ENCODE measurements around the gene HOXC13. TPM values are rescaled to one million over a fixed set of nuclear protein-coding genes. Genes with fewer than 3 reads are reported as not detected.
A peak's percentile ranks its signal among the peaks of the same experiment; 100 is the strongest.

The HOXC13 gene
- total RNA-seq, 1 experiment from 2014 or later, result 0.09 TPM

DNA sequence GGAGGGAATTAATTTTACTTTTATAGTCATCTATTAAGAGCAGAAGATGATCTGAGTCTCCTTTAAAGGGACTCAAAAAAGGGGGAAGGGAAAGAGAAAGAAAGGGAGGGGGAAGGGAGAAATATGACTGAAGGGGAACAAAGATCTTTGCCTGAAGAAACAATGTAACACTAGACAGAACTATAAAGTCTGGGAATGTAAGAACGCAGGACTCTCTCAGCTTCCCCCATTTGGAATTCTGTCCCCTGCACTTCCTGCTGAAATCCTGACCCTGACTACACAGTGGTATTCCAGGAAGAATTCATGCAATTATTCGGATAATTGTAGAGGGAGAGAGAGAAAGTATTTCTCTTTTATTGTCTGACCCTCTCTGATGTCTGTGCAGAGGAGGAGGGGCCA is 25.7 kb downstream of the HOXC13 start (continued):
- TF ChIP-seq ZSCAN18 (CRISPR knock-in tag; IDR thresholded peaks at IDR 0.05) (no peak), NFATC4 (CRISPR knock-in tag; IDR thresholded peaks at IDR 0.05) (no peak), GRHL2 (CRISPR knock-in tag; IDR thresholded peaks at IDR 0.05; ENCODE audit: insufficient replicate concordance, severe bottlenecking) (no peak), ZBTB21 (CRISPR knock-in tag; IDR thresholded peaks at IDR 0.05; ENCODE audit: borderline replicate concordance) (no peak), E2F5 (CRISPR knock-in tag; IDR thresholded peaks at IDR 0.05) (no peak)

DNA sequence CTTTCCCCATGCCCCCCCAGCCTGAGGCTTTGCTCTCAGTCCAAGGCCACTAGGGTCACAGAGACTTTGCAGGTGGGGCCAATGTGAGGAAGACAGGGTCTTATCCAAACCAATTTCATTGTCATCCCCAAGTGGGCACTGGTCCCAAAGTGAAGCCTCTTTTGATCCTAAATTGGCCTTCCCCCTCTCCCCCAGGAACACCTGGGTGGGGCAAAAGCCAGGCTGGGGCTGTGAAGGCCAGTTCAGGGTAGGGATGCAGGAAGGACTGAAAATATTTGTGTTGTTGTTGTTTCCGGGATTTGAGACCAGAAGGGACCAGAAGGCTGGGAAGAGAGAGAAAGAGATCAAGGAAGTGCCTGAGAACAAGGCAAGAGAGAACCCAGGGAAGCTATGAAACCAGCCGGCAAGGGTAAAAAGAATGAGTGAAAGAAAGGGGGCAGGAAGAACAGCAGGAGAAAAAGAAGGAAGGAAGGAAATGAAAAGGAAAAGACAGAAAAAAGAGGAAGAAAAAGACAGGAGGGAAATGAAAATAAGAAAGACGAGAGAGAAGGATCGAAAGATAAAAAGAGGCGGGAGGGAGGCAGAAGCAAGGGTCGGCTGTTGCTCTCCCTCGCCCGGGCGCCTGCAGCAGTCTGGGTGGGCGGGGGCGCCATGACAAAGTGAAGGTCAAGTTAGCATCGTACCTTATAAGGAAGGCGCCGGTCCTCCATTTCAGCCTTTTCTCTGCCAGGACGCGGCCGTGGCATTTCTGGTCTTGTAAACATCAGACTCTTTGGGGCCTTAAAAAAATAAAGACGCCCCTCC is 26.9 kb downstream of the HOXC13 start:
- Mint-ChIP-seq H3K4me3 (peak overlapping the region; percentile 7), H3K27ac (no peak overlapping the region), H3K9me3 (no peaks in the 10 kb centered on the region), H3K36me3 (no peaks in the 10 kb centered on the region), H3K27me3 (ENCODE audit: low read depth) (peaks cover 100% of the 10 kb centered on the region), H3K4me1 (peaks cover 20% of the 10 kb centered on the region)
- ChIA-PET POLR2A (interaction anchor here (1.0 kb wide), 1 partner anchor 26 kb away, joined by 3 read pairs; no protein-coding TSS in a partner anchor), CTCF (interaction anchor here (1.1 kb wide), 1 partner anchor 10 kb away, joined by 3 read pairs; no protein-coding TSS in a partner anchor)
- DNase-seq (ENCODE audit: low spot score), result peak; percentile 85
- ATAC-seq, result peak; percentile 65
- TF ChIP-seq ZNF512 (CRISPR knock-in tag; IDR thresholded peaks at IDR 0.05; ENCODE audit: borderline replicate concordance) (peak; percentile 99), NFE2L1 (CRISPR knock-in tag; IDR thresholded peaks at IDR 0.05) (no peak)

DNA sequence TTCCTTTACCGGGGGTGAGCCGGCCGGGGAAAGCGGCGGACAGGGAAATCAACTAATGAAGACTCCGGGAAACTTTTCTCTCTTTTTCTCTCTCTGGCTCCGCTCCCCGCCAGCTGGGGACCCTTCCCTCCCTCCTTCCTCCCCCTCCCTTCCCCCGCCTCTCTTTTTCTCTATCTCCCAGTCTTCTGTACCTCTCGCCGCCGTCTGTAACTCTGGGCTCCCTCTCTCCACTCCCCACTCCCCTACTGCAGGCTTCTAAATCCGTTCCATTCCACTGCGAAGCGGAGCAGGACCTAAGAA is 27.4 kb downstream of the HOXC13 start:
- ATAC-seq (peak; percentile 57), DNase-seq (ENCODE audit: low spot score) (peak; percentile 63)
- Mint-ChIP-seq H3K4me1 (peaks cover 18% of the 10 kb centered on the region), H3K36me3 (no peaks in the 10 kb centered on the region), H3K9me3 (no peaks in the 10 kb centered on the region), H3K4me3 (peak overlapping the region; percentile 7), H3K27me3 (ENCODE audit: low read depth) (peaks cover 100% of the 10 kb centered on the region), H3K27ac (no peak overlapping the region)
- POLR2A ChIA-PET, result interaction anchor here (1.0 kb wide), 1 partner anchor 25 kb away, joined by 3 read pairs; no protein-coding TSS in a partner anchor
- CTCF ChIA-PET, result interaction anchor here (0.8 to 1.1 kb wide), 2 partner anchors 10 to 359 kb away, joined by 3 read pairs; partner anchors contain the start of gene COPZ1
- no peak for TF ChIP-seq ATF1 (CRISPR knock-in tag; IDR thresholded peaks at IDR 0.05)
- TF ChIP-seq ZBTB21 (CRISPR knock-in tag; IDR thresholded peaks at IDR 0.05; ENCODE audit: borderline replicate concordance), result no peak
- no peak for TF ChIP-seq ZNF532 (CRISPR knock-in tag; IDR thresholded peaks at IDR 0.05; ENCODE audit: borderline replicate concordance)
- TF ChIP-seq, protein P1, sequence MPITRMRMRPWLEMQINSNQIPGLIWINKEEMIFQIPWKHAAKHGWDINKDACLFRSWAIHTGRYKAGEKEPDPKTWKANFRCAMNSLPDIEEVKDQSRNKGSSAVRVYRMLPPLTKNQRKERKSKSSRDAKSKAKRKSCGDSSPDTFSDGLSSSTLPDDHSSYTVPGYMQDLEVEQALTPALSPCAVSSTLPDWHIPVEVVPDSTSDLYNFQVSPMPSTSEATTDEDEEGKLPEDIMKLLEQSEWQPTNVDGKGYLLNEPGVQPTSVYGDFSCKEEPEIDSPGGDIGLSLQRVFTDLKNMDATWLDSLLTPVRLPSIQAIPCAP (CRISPR knock-in tag; IDR thresholded peaks at IDR 0.05), result no peak
- no peak for TF ChIP-seq TEAD1 (CRISPR knock-in tag; IDR thresholded peaks at IDR 0.05)
- TF ChIP-seq ZNF263 (CRISPR knock-in tag; IDR thresholded peaks at IDR 0.05; ENCODE audit: low read depth), result no peak
- TF ChIP-seq, protein P2, sequence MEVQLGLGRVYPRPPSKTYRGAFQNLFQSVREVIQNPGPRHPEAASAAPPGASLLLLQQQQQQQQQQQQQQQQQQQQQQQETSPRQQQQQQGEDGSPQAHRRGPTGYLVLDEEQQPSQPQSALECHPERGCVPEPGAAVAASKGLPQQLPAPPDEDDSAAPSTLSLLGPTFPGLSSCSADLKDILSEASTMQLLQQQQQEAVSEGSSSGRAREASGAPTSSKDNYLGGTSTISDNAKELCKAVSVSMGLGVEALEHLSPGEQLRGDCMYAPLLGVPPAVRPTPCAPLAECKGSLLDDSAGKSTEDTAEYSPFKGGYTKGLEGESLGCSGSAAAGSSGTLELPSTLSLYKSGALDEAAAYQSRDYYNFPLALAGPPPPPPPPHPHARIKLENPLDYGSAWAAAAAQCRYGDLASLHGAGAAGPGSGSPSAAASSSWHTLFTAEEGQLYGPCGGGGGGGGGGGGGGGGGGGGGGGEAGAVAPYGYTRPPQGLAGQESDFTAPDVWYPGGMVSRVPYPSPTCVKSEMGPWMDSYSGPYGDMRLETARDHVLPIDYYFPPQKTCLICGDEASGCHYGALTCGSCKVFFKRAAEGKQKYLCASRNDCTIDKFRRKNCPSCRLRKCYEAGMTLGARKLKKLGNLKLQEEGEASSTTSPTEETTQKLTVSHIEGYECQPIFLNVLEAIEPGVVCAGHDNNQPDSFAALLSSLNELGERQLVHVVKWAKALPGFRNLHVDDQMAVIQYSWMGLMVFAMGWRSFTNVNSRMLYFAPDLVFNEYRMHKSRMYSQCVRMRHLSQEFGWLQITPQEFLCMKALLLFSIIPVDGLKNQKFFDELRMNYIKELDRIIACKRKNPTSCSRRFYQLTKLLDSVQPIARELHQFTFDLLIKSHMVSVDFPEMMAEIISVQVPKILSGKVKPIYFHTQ (CRISPR knock-in tag; IDR thresholded peaks at IDR 0.05), result no peak
- no peak for TF ChIP-seq NFE2L1 (CRISPR knock-in tag; IDR thresholded peaks at IDR 0.05)
- TF ChIP-seq NR3C1 (CRISPR knock-in tag; conservative IDR thresholded peaks at IDR 0.05; ENCODE audit: low read depth), result no peak
- TF ChIP-seq ETV6 (CRISPR knock-in tag; IDR thresholded peaks at IDR 0.05), result no peak
- TF ChIP-seq CREM (CRISPR knock-in tag; IDR thresholded peaks at IDR 0.05), result no peak
- TF ChIP-seq ZNF512 (CRISPR knock-in tag; IDR thresholded peaks at IDR 0.05; ENCODE audit: borderline replicate concordance), result no peak
- no peak for TF ChIP-seq ZNF121 (CRISPR knock-in tag; IDR thresholded peaks at IDR 0.05)
